ENCODE measurements around the gene C19orf25.

The C19orf25 gene

GRCh38 chr19:1445185-1445931 lies 33.7 kb downstream of the C19orf25 start:
- H3K27ac ChIP-seq: no peak overlapping the region

DNA sequence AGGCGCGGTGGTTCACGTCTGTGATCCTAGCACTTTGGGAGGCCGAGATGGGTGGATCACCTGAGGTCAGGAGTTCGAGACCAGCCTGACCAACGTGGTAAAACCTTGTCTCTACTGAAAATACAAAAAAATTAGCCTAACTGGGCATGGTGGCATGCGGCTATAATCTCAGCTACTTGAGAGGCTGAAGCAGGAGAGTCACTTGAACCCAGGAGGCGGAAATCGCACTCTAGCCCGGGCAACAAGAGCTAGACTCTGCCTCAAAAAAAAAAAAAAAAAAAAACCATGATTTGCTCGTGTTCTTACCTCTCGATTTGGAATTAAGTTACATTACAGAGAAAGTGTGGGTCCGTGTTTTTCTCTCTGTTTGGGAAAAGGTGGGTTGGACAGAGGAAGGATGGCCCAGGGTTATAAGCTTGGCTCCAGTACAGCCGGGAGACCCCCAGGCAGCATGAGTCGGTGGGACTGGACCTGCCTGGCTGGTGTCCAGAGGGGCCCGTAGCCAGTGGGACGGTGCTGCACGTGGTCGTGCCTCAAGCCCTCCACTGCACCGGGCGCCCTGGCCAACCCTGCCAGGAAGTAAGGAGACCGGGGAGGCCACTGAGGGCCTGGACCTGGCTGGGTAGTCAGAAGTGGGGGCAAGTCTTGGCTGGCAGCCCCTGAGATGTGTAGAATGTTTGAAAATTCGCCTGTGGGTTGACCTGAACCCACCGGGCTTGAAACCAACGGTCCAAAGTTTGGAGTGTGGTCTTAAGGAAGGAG lies 37.2 kb downstream of the C19orf25 start:
- peak overlapping the region; percentile 98 for H3K27ac ChIP-seq
- TF ChIP-seq ZFX (IDR thresholded peaks at IDR 0.05): no peak
- TF ChIP-seq, protein P1, sequence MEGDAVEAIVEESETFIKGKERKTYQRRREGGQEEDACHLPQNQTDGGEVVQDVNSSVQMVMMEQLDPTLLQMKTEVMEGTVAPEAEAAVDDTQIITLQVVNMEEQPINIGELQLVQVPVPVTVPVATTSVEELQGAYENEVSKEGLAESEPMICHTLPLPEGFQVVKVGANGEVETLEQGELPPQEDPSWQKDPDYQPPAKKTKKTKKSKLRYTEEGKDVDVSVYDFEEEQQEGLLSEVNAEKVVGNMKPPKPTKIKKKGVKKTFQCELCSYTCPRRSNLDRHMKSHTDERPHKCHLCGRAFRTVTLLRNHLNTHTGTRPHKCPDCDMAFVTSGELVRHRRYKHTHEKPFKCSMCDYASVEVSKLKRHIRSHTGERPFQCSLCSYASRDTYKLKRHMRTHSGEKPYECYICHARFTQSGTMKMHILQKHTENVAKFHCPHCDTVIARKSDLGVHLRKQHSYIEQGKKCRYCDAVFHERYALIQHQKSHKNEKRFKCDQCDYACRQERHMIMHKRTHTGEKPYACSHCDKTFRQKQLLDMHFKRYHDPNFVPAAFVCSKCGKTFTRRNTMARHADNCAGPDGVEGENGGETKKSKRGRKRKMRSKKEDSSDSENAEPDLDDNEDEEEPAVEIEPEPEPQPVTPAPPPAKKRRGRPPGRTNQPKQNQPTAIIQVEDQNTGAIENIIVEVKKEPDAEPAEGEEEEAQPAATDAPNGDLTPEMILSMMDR (conservative IDR thresholded peaks at IDR 0.05): no peak

More at GRCh38 chr19:1445185-1445931, 33.7 kb downstream of the C19orf25 start:
- 0 out of 2 replicates have a peak, but pooled peaks have one; percentile 25 for TF ChIP-seq ZFX (IDR thresholded peaks at IDR 0.05)
- TF ChIP-seq, protein P1 (conservative IDR thresholded peaks at IDR 0.05): peak; percentile 99

- TF ChIP-seq ZFX (IDR thresholded peaks at IDR 0.05): no peak
- TF ChIP-seq, protein P1 (conservative IDR thresholded peaks at IDR 0.05): no peak
- H3K27ac ChIP-seq: peak overlapping the region; percentile 98
Measured at GRCh38 chr19:1441022-1441426, 38.0 kb downstream of the C19orf25 start.

- TF ChIP-seq, protein P1 (conservative IDR thresholded peaks at IDR 0.05): no peak
- no peak for TF ChIP-seq ZFX (IDR thresholded peaks at IDR 0.05)
- peak overlapping the region; percentile 98 for H3K27ac ChIP-seq
Measured at GRCh38 chr19:1440418-1440801, 38.6 kb downstream of the C19orf25 start.

- H3K27ac ChIP-seq: peak overlapping the region; percentile 98
- TF ChIP-seq ZFX (IDR thresholded peaks at IDR 0.05): 0 out of 2 replicates have a peak, but pooled peaks have one; percentile 19
Measured at GRCh38 chr19:1439525-1440417, 39.2 kb downstream of the C19orf25 start.

GRCh38 chr19:1438933-1439354 lies 40.1 kb downstream of the C19orf25 start:
- TF ChIP-seq ZFX (IDR thresholded peaks at IDR 0.05): no peak
- TF ChIP-seq, protein P1 (conservative IDR thresholded peaks at IDR 0.05): no peak
- H3K27ac ChIP-seq: peak overlapping the region; percentile 98
